Spleen (tissue), 11 donors: ENCODE results near the gene ZW10. TPM values are rescaled to one million over a fixed set of nuclear protein-coding genes. Genes with fewer than 3 reads are reported as not detected.

ENCODE experiments used
- DNase-seq: peaks from one replicate; pipeline ENCODE4 v3.0.0-alpha.2; 2020
- H3K27ac ChIP-seq, 8 donors: fragments of 200-600 bp; sonication (generic) in 7 of 8; 1 replicate in 4 of 8; 2 replicates in 4 of 8; pipeline versions ENCODE4 v1.5.0 to v1.8.0; 2016 to 2021; ENCODE audit warnings: inconsistent platforms in 4 of 8, mild to moderate bottlenecking in 4 of 8, moderate library complexity in 1 of 8
- H3K27me3 ChIP-seq, 7 donors: fragments of 200-600 bp; sonication (generic) in 6 of 7; replicated peaks in 1 of 7; 1 replicate in 4 of 7; 2 replicates in 3 of 7; pipeline versions ENCODE4 v1.5.0 to v1.8.0; 2016 to 2021; ENCODE audit warnings: inconsistent platforms in 3 of 7, mild to moderate bottlenecking in 1 of 7
- H3K36me3 ChIP-seq, 6 donors: fragments of 200-600 bp; sonication (generic) in 5 of 6; 1 replicate in 4 of 6; 2 replicates in 2 of 6; pipeline versions ENCODE4 v1.5.0 to v1.8.0; 2016 to 2021; ENCODE audit warnings: inconsistent platforms in 2 of 6
- H3K4me1 ChIP-seq, 6 donors: fragments of 200-600 bp; sonication (generic) in 5 of 6; 1 replicate in 3 of 6; 2 replicates in 3 of 6; pipeline versions ENCODE4 v1.5.0 to v1.8.0; 2016 to 2021; ENCODE audit warnings: inconsistent platforms in 3 of 6
- H3K4me3 ChIP-seq, 8 donors: fragments of 200-600 bp; sonication (generic) in 7 of 8; 1 replicate in 4 of 8; 2 replicates in 4 of 8; pipeline versions ENCODE4 v1.5.0 to v1.8.0; 2016 to 2021; ENCODE audit warnings: inconsistent platforms in 4 of 8, mild to moderate bottlenecking in 4 of 8, moderate library complexity in 2 of 8
- H3K9me3 ChIP-seq, 8 donors: fragments of 200-600 bp; sonication (generic) in 7 of 8; 1 replicate in 4 of 8; 2 replicates in 4 of 8; pipeline versions ENCODE4 v1.5.0 to v1.8.0; 2016 to 2021; ENCODE audit warnings: inconsistent platforms in 4 of 8
- CTCF ChIP-seq, 11 experiments: fragments of 200-600 bp in 7 of 11; fragments of 450-650 bp in 4 of 11; sonication (generic) in 4 of 11; IDR thresholded peaks in 8 of 11; conservative IDR thresholded peaks in 3 of 11; 1 replicate in 7 of 11; 2 replicates in 4 of 11; pipeline versions ENCODE4 v1.4.0 to v1.8.0; 2016 to 2021; ENCODE audit warnings: antibody characterized with exemption in 11 of 11, inconsistent platforms in 4 of 11, mild to moderate bottlenecking in 1 of 11
- POLR2A ChIP-seq, 3 donors: fragments of 450-650 bp; IDR thresholded peaks; one replicate each; pipeline ENCODE4 v1.5.1; 2017; ENCODE audit warnings: antibody characterized with exemption in 3 of 3, mild to moderate bottlenecking in 1 of 3
- POLR2AphosphoS5 ChIP-seq, 3 donors: sonication (generic); formaldehyde crosslinking; IDR thresholded peaks; one replicate each; pipeline ENCODE4 v1.5.1; 2017; ENCODE audit warnings: antibody characterized with exemption in 3 of 3
- WGBS, 5 donors: extraction: QIAGEN DNeasy Blood & Tissue Kit in 3 of 5; methylation state at CpG; one replicate each; pipeline versions ENCODE4 v1.1.5 to v1.1.7; 2013 to 2018; 5-methylcytosine and 5-hydroxymethylcytosine counted together
- intact Hi-C: fragments of 100-400 bp; cut with DNase I; formaldehyde crosslinking; loops from one replicate; pipeline ENCODE4 v1.15.0; 2023; ENCODE audit warnings: low total_unique reads
- polyA plus RNA-seq, 3 donors: library from polyadenylated mRNA; stranded (reverse); fragments of 200-250 nt; gene quantifications; one replicate each; pipeline ENCODE4 v1.2.1, GENCODE V29; 2013
- total RNA-seq, 7 donors: library from RNA; depleted of rRNA in 3 of 7; stranded (reverse); fragments of >200 nt in 3 of 7; fragmentation: NEBNext Ultra II Directional in 4 of 7; extraction: Animal tissue kit (Norgen Biotek cat#: 25700) in 4 of 7; gene quantifications; one replicate each; pipeline versions ENCODE4 v1.1.0 to v1.2.1, GENCODE V29; 2016 to 2021
- donor health status: healthy with polysubstance abuse.
- donor health status: DM: no; HTN: no; CAD: no; lungs with moderate emphysema.
- donor health status: DM: no; HTN: no; CAD: no.
- donor health status: Bipolar disorder and iron deficiency.
- donor health status: healthy.
- donor health status: DM: no; HTN: no; CAD: no.
- donor health status: DM: yes; HTN: yes; CAD: no.

Gene ZW10
- total and polyA plus RNA-seq, 10 donors: 3.2 to 15.7 (median 10.9) TPM

- no peak for DNase-seq
- H3K36me3 ChIP-seq: peaks cover 0 to 98% (median 23%) of the 10 kb centered on the region in 6 donors
- intact Hi-C loops: no loop called here
- H3K4me1 ChIP-seq: no peaks in the 10 kb centered on the region
- TF ChIP-seq POLR2A (IDR thresholded peaks at IDR 0.05) (no peak), CTCF (IDR thresholded peaks at IDR 0.05 in 8 of 11, conservative IDR thresholded peaks at IDR 0.05 in 3 of 11) (no peak), POLR2AphosphoS5 (IDR thresholded peaks at IDR 0.05) (no peak)
- H3K27ac ChIP-seq: no peak overlapping the region
- no peak overlapping the region for H3K4me3 ChIP-seq
- no peaks in the 10 kb centered on the region for H3K27me3 ChIP-seq
- no peaks in the 10 kb centered on the region for H3K9me3 ChIP-seq
Measured at GRCh38 chr11:113814181-113814580, 40.7 kb upstream of the ZW10 start.

- Histone ChIP-seq H3K4me3 (no peak overlapping the region), H3K27ac (no peak overlapping the region), H3K4me1 (no peaks in the 10 kb centered on the region), H3K36me3 (peaks cover 0 to 100% (median 56%) of the 10 kb centered on the region in 6 donors), H3K27me3 (no peaks in the 10 kb centered on the region), H3K9me3 (no peaks in the 10 kb centered on the region)
- no peak for TF ChIP-seq POLR2A (IDR thresholded peaks at IDR 0.05)
- TF ChIP-seq POLR2AphosphoS5 (IDR thresholded peaks at IDR 0.05): no peak
- no peak for TF ChIP-seq CTCF (IDR thresholded peaks at IDR 0.05 in 8 of 11, conservative IDR thresholded peaks at IDR 0.05 in 3 of 11)
- no peak for DNase-seq
- 34 to 48% (median 39%) methylated on average over 2 of the region's 2 CpGs for WGBS, 5 donors
- intact Hi-C loops: no loop called here
Measured at GRCh38 chr11:113808931-113809330, 35.4 kb upstream of the ZW10 start.

- Histone ChIP-seq H3K27me3 (no peaks in the 10 kb centered on the region), H3K36me3 (peaks cover 0 to 100% (median 70%) of the 10 kb centered on the region in 6 donors), H3K4me1 (no peaks in the 10 kb centered on the region), H3K9me3 (no peaks in the 10 kb centered on the region), H3K27ac (no peak overlapping the region), H3K4me3 (no peak overlapping the region)
- TF ChIP-seq CTCF (IDR thresholded peaks at IDR 0.05 in 8 of 11, conservative IDR thresholded peaks at IDR 0.05 in 3 of 11): peak in 9 of 11 experiments; percentile 19 to 60 (median 37)
- no peak for TF ChIP-seq POLR2A (IDR thresholded peaks at IDR 0.05)
- WGBS, 5 donors: 87 to 98% (median 97%) methylated on average over 2 of the region's 2 CpGs
- intact Hi-C loops: no loop called here
- DNase-seq: no peak
Measured at GRCh38 chr11:113806406-113806805, 32.9 kb upstream of the ZW10 start.

- no peaks in the 10 kb centered on the region for H3K4me1 ChIP-seq
- TF ChIP-seq CTCF (IDR thresholded peaks at IDR 0.05 in 8 of 11, conservative IDR thresholded peaks at IDR 0.05 in 3 of 11): no peak
- TF ChIP-seq POLR2AphosphoS5 (IDR thresholded peaks at IDR 0.05): no peak
- no peak for TF ChIP-seq POLR2A (IDR thresholded peaks at IDR 0.05)
Measured at GRCh38 chr11:113805640-113806039, 32.1 kb upstream of the ZW10 start.

More at GRCh38 chr11:113805640-113806039, 32.1 kb upstream of the ZW10 start:
- no peak overlapping the region for H3K27ac ChIP-seq
- H3K27me3 ChIP-seq: no peaks in the 10 kb centered on the region
- H3K36me3 ChIP-seq: peaks cover 0 to 100% (median 74%) of the 10 kb centered on the region in 6 donors
- no peak for DNase-seq
- no peaks in the 10 kb centered on the region for H3K9me3 ChIP-seq
- intact Hi-C loops: no loop called here
- no peak overlapping the region for H3K4me3 ChIP-seq
